Colonic mucosa (tissue), 4 donors: ENCODE data around the gene PCSK1. TPM values are rescaled to one million over a fixed set of nuclear protein-coding genes. Genes with fewer than 3 reads are reported as not detected.

Experiments used
- DNase-seq: peaks from one replicate; pipeline ENCODE4 v3.0.0-alpha.2; 2020
- H3K27ac ChIP-seq: fragments of 200-600 bp; one replicate; pipeline ENCODE4 v1.8.0; 2021
- H3K27me3 ChIP-seq: fragments of 200-600 bp; one replicate; pipeline ENCODE4 v1.8.0; 2021
- H3K36me3 ChIP-seq: fragments of 200-600 bp; one replicate; pipeline ENCODE4 v1.8.0; 2021
- H3K4me1 ChIP-seq: fragments of 200-600 bp; one replicate; pipeline ENCODE4 v1.8.0; 2021; ENCODE audit warnings: mild to moderate bottlenecking
- H3K4me3 ChIP-seq: fragments of 200-600 bp; one replicate; pipeline ENCODE4 v1.8.0; 2021
- H3K9ac ChIP-seq, 2 donors: one replicate each; pipeline ENCODE4 v1.7.0; 2013; ENCODE audit warnings: control low read depth in 2 of 2, low read depth in 2 of 2, low read length in 2 of 2
- H3K9me3 ChIP-seq: fragments of 200-600 bp; one replicate; pipeline ENCODE4 v1.8.0; 2021
- CTCF ChIP-seq: fragments of 200-600 bp; IDR thresholded peaks from one replicate; pipeline ENCODE4 v1.8.0; 2022; ENCODE audit warnings: antibody characterized with exemption, mild to moderate bottlenecking
- intact Hi-C: fragments of 100-400 bp; cut with DNase I; formaldehyde crosslinking; loops from one replicate; pipeline ENCODE4 v1.14.1; 2022
- total RNA-seq, 2 donors: library from RNA; stranded (reverse); fragmentation: NEBNext Ultra II Directional in 1 of 2; extraction: Animal tissue kit (Norgen Biotek cat#: 25700) in 1 of 2; gene quantifications; one replicate each; pipeline ENCODE4 v1.2.1, GENCODE V29; 2021
- donor health status: healthy.
- donor health status: DM: no; HTN: no; CAD: no.
- donor health status: DM: no; HTN: no; CAD: no.

PCSK1 gene
- total RNA-seq, 2 donors from 2014 or later, result 3.6 to 4.6 TPM

- no peaks in the 10 kb centered on the region for H3K4me1 ChIP-seq
- no peaks in the 10 kb centered on the region for H3K36me3 ChIP-seq
- H3K27me3 ChIP-seq, result no peaks in the 10 kb centered on the region
- intact Hi-C loops, result no loop called here
- DNase-seq, result no peak
- H3K9ac ChIP-seq, result no peak overlapping the region
- no peak overlapping the region for H3K4me3 ChIP-seq
- no peak for TF ChIP-seq CTCF
- H3K9me3 ChIP-seq, result no peaks in the 10 kb centered on the region
- H3K27ac ChIP-seq, result no peak overlapping the region
These were observed 23.0 kb downstream of the PCSK1 start for GRCh38 chr5:96410013-96410412.

GRCh38 chr5:96408841-96409538 lies 24.1 kb downstream of the PCSK1 start:
- no peak for TF ChIP-seq CTCF
- no peak overlapping the region for H3K9ac ChIP-seq

GRCh38 chr5:96408210-96408777 lies 24.8 kb downstream of the PCSK1 start:
- no peaks in the 10 kb centered on the region for H3K27me3 ChIP-seq
- no peak for TF ChIP-seq CTCF
- no peak for DNase-seq

More at GRCh38 chr5:96408841-96409538, 24.1 kb downstream of the PCSK1 start:
- H3K27ac ChIP-seq, result no peak overlapping the region
- no peak for DNase-seq
- no peak overlapping the region for H3K4me3 ChIP-seq
- no peaks in the 10 kb centered on the region for H3K36me3 ChIP-seq
- no peaks in the 10 kb centered on the region for H3K9me3 ChIP-seq
- H3K27me3 ChIP-seq, result no peaks in the 10 kb centered on the region
- intact Hi-C loops, result no loop called here
- H3K4me1 ChIP-seq, result no peaks in the 10 kb centered on the region

DNA sequence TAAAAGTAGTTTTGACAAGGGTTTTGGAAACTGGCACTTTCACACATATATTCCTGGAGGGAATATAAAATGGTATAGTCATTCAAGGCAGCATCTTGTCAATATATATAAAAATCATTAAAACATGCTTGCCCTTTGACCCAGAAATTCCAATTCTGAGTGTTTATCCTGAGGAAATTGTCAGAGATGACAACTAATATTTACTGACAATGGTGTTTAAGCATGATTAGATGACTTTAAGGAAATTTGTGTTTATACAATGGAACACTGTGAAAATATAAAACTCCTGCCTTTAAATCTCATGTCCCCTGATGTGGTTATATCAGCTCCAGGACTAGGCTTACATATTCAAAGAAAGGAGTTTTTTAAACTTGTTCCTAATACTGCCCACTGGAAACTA lies 25.6 kb downstream of the PCSK1 start:
- intact Hi-C loops, result no loop called here
- DNase-seq, result no peak

More at GRCh38 chr5:96408210-96408777, 24.8 kb downstream of the PCSK1 start:
- Histone ChIP-seq H3K27ac (no peak overlapping the region), H3K4me1 (no peaks in the 10 kb centered on the region), H3K4me3 (no peak overlapping the region), H3K36me3 (no peaks in the 10 kb centered on the region), H3K9me3 (no peaks in the 10 kb centered on the region), H3K9ac (no peak overlapping the region)
- intact Hi-C loops, result no loop called here

DNA sequence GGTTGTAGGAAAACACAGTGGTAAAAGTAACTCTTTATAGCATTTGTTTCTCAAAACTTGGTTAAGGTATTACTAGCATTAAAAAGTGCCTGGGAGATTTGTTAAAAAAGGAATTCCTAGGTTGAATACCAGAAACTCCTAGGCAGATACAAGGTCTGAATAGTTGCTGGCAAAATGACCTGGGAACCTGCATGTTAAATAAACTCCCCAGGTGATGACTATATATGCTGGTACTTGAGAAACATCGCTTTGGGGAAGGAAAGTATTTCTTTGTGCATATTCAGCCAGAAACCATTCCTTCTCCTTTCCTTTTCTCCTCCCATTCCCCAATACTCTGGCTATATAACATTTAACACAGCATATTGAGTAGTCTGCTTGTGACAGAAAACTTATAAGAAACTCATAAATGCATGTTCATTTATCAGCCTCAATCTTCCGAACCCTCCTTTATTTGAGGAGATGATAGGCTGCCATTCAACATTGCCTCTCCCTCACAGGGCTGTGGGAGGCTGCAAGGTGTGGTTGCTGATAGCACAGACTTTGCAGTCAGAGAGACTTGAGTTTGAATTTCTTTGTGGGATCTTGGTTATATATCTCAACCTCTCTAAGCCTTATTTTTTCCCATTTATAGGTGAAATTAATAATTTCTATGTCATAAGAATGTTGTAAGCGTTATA lies 28.7 kb downstream of the PCSK1 start:
- no peaks in the 10 kb centered on the region for H3K36me3 ChIP-seq
- H3K9me3 ChIP-seq, result no peaks in the 10 kb centered on the region
- H3K9ac ChIP-seq, result no peak overlapping the region
- H3K4me3 ChIP-seq, result no peak overlapping the region
- H3K27me3 ChIP-seq, result no peaks in the 10 kb centered on the region
- H3K27ac ChIP-seq, result no peak overlapping the region
- intact Hi-C loops, result no loop called here
- TF ChIP-seq CTCF, result no peak
- no peaks in the 10 kb centered on the region for H3K4me1 ChIP-seq
- DNase-seq, result no peak

More for the DNA sequence above, 25.6 kb downstream of the PCSK1 start:
- no peak overlapping the region for H3K27ac ChIP-seq
- H3K9ac ChIP-seq, result no peak overlapping the region
- no peaks in the 10 kb centered on the region for H3K36me3 ChIP-seq
- H3K9me3 ChIP-seq, result no peaks in the 10 kb centered on the region
- H3K4me3 ChIP-seq, result no peak overlapping the region
- no peak for TF ChIP-seq CTCF
- no peaks in the 10 kb centered on the region for H3K4me1 ChIP-seq
- H3K27me3 ChIP-seq, result no peaks in the 10 kb centered on the region
